PFSK-1 (cell line): Measurements from ENCODE around the gene COX18.

ENCODE experiments used
- POLR2AphosphoS5 ChIP-seq: IDR thresholded peaks from 2 replicates; pipeline ENCODE4 v1.6.1; 2012; ENCODE audit warnings: low read depth, mild to moderate bottlenecking, control low read depth, low read length, moderate library complexity
- SIN3A ChIP-seq: IDR thresholded peaks from 2 replicates; pipeline ENCODE4 v1.6.1; 2012; ENCODE audit warnings: mild to moderate bottlenecking, low read length, moderate library complexity, borderline replicate concordance; ENCODE audit not compliant: insufficient read depth

GRCh38 chr4:73021634-73022033 lies 47.9 kb downstream of the COX18 start:
- no peak for TF ChIP-seq POLR2AphosphoS5
- TF ChIP-seq SIN3A = no peak
